Upper lobe of right lung (tissue), 1 donor: ENCODE data around the gene BLCAP. TPM values are rescaled to one million over a fixed set of nuclear protein-coding genes. Genes with fewer than 3 reads are reported as not detected.

Experiments
- ATAC-seq: fragments of 200-7000 bp; cut with Tn5 transposase; one replicate; pipeline ENCODE4 v1.9.1; 2020; ENCODE audit warnings: mild to moderate bottlenecking, moderate library complexity
- DNase-seq: peaks from one replicate; pipeline ENCODE4 v3.0.0-alpha.2; 2020
- H3K27ac ChIP-seq: fragments of 200-600 bp; one replicate; pipeline ENCODE4 v1.8.0; 2022
- H3K27me3 ChIP-seq: fragments of 200-600 bp; one replicate; pipeline ENCODE4 v1.8.0; 2022; ENCODE audit warnings: mild to moderate bottlenecking
- H3K36me3 ChIP-seq: fragments of 200-600 bp; one replicate; pipeline ENCODE4 v1.8.0; 2022
- H3K4me1 ChIP-seq: fragments of 200-600 bp; one replicate; pipeline ENCODE4 v1.8.0; 2022
- H3K4me3 ChIP-seq: fragments of 200-600 bp; one replicate; pipeline ENCODE4 v1.8.0; 2022; ENCODE audit warnings: mild to moderate bottlenecking
- H3K9me3 ChIP-seq: fragments of 200-600 bp; one replicate; pipeline ENCODE4 v1.8.0; 2022
- CTCF ChIP-seq: fragments of 200-600 bp; IDR thresholded peaks from one replicate; pipeline ENCODE4 v1.8.0; 2022; ENCODE audit warnings: antibody characterized with exemption
- intact Hi-C: fragments of 100-400 bp; cut with DNase I; formaldehyde crosslinking; loops from one replicate; pipeline ENCODE4 v1.11.0; 2022
- total RNA-seq: library from RNA; stranded (reverse); fragmentation: NEBNext Ultra II Directional; extraction: Animal tissue kit (Norgen Biotek cat#: 25700); gene quantifications from one replicate; pipeline ENCODE4 v1.2.1, GENCODE V29; 2021
- donor health status: DM: no; HTN: yes; CAD: no; lungs with severe emphysema.

The BLCAP gene
- total RNA-seq, 1 donor from 2014 or later, result 74.8 TPM

- no peaks in the 10 kb centered on the region for H3K27me3 ChIP-seq
- no peak overlapping the region for H3K27ac ChIP-seq
- peaks cover 33% of the 10 kb centered on the region for H3K36me3 ChIP-seq
- peaks cover 7% of the 10 kb centered on the region for H3K4me1 ChIP-seq
- intact Hi-C loops, result loop anchor here (10.0 kb wide), 1 partner anchor 97 kb away; no protein-coding TSS in a partner anchor
- DNase-seq, result no peak
- no peaks in the 10 kb centered on the region for H3K9me3 ChIP-seq
- no peak for TF ChIP-seq CTCF
- H3K4me3 ChIP-seq, result no peak overlapping the region
- no peak for ATAC-seq
Measured at GRCh38 chr20:37511610-37512275, 15.9 kb downstream of the BLCAP start.

- Histone ChIP-seq H3K27me3 (no peaks in the 10 kb centered on the region), H3K27ac (no peak overlapping the region), H3K4me3 (no peak overlapping the region), H3K36me3 (peaks cover 30% of the 10 kb centered on the region), H3K4me1 (no peaks in the 10 kb centered on the region), H3K9me3 (no peaks in the 10 kb centered on the region)
- DNase-seq (no peak), ATAC-seq (no peak)
- TF ChIP-seq CTCF, result no peak
- intact Hi-C loops, result loop anchor here (10.0 kb wide), 1 partner anchor 95 kb away; no protein-coding TSS in a partner anchor
Measured at GRCh38 chr20:37510226-37510625, 17.4 kb downstream of the BLCAP start.

GRCh38 chr20:37506152-37506725, 21.4 kb downstream of the BLCAP start:
- H3K4me3 ChIP-seq, result no peak overlapping the region
- ATAC-seq (no peak), DNase-seq (no peak)
- no peak for TF ChIP-seq CTCF
- intact Hi-C loops, result no loop called here
- H3K27me3 ChIP-seq, result no peaks in the 10 kb centered on the region
- no peak overlapping the region for H3K27ac ChIP-seq
- peaks cover 11% of the 10 kb centered on the region for H3K36me3 ChIP-seq
- H3K4me1 ChIP-seq, result no peaks in the 10 kb centered on the region
- H3K9me3 ChIP-seq, result no peaks in the 10 kb centered on the region

- Histone ChIP-seq H3K4me3 (no peak overlapping the region), H3K27me3 (no peaks in the 10 kb centered on the region), H3K4me1 (no peaks in the 10 kb centered on the region), H3K9me3 (no peaks in the 10 kb centered on the region), H3K36me3 (peaks cover 7% of the 10 kb centered on the region), H3K27ac (no peak overlapping the region)
- TF ChIP-seq CTCF, result no peak
- ATAC-seq, result no peak
- intact Hi-C loops, result no loop called here
- DNase-seq, result no peak
Measured at GRCh38 chr20:37505263-37506151, 22.2 kb downstream of the BLCAP start.

- H3K4me1 ChIP-seq, result no peaks in the 10 kb centered on the region
- intact Hi-C loops, result no loop called here
- TF ChIP-seq CTCF, result no peak
Measured at GRCh38 chr20:37504404-37505096, 23.1 kb downstream of the BLCAP start.

More at GRCh38 chr20:37504404-37505096, 23.1 kb downstream of the BLCAP start:
- ATAC-seq (no peak), DNase-seq (no peak)
- Histone ChIP-seq H3K9me3 (no peaks in the 10 kb centered on the region), H3K27ac (no peak overlapping the region), H3K27me3 (no peaks in the 10 kb centered on the region), H3K4me3 (no peak overlapping the region), H3K36me3 (peaks cover 3% of the 10 kb centered on the region)
